Mucosa of descending colon (tissue), 3 donors: ENCODE data around the gene NFKBIZ. TPM values are rescaled to one million over a fixed set of nuclear protein-coding genes. Genes with fewer than 3 reads are reported as not detected.

ENCODE experiments used
- ATAC-seq: fragments of 200-7000 bp; cut with Tn5 transposase; one replicate; pipeline ENCODE4 v1.9.1; 2020; ENCODE audit warnings: mild to moderate bottlenecking, moderate library complexity
- DNase-seq, 3 donors: peaks; one replicate each; pipeline ENCODE4 v3.0.0-alpha.2; 2020
- H3K36me3 ChIP-seq: fragments of 200-600 bp; one replicate; pipeline ENCODE4 v1.8.0; 2021; ENCODE audit warnings: low read depth, mild to moderate bottlenecking
- H3K4me1 ChIP-seq: fragments of 200-600 bp; one replicate; pipeline ENCODE4 v1.8.0; 2021; ENCODE audit warnings: low read depth, mild to moderate bottlenecking
- H3K4me3 ChIP-seq: fragments of 200-600 bp; one replicate; pipeline ENCODE4 v1.8.0; 2021; ENCODE audit warnings: mild to moderate bottlenecking
- H3K9me3 ChIP-seq: fragments of 200-600 bp; one replicate; pipeline ENCODE4 v1.8.0; 2021; ENCODE audit warnings: mild to moderate bottlenecking
- intact Hi-C, 2 donors: fragments of 100-400 bp; cut with DNase I in 1 of 2; cut with micrococcal nuclease in 1 of 2; formaldehyde crosslinking; loops; one replicate each; pipeline versions ENCODE4 v1.11.0 to v1.11.1; 2022; cut with DNase I, micrococcal nuclease
- total RNA-seq, 3 donors: library from RNA; stranded (reverse); fragmentation: NEBNext Ultra II Directional in 2 of 3; extraction: Animal tissue kit (Norgen Biotek cat#: 25700) in 2 of 3; gene quantifications; one replicate each; pipeline versions ENCODE4 v1.2.1 to v1.2.4, GENCODE V29; 2021 to 2023
- TF ChIP-seq, protein P1 (sequence below): fragments of 200-600 bp; IDR thresholded peaks from one replicate; pipeline ENCODE4 v1.8.0; 2022; ENCODE audit warnings: antibody characterized with exemption, mild to moderate bottlenecking
- donor health status: DM: no; HTN: no; CAD: no; lungs with moderate emphysema.
- donor health status: DM: no; HTN: no; CAD: no.
- donor health status: DM: no; HTN: yes; CAD: no.

NFKBIZ gene
- total RNA-seq, 3 donors from 2014 or later, result 85.0 to 97.5 (median 91.5) TPM

DNA sequence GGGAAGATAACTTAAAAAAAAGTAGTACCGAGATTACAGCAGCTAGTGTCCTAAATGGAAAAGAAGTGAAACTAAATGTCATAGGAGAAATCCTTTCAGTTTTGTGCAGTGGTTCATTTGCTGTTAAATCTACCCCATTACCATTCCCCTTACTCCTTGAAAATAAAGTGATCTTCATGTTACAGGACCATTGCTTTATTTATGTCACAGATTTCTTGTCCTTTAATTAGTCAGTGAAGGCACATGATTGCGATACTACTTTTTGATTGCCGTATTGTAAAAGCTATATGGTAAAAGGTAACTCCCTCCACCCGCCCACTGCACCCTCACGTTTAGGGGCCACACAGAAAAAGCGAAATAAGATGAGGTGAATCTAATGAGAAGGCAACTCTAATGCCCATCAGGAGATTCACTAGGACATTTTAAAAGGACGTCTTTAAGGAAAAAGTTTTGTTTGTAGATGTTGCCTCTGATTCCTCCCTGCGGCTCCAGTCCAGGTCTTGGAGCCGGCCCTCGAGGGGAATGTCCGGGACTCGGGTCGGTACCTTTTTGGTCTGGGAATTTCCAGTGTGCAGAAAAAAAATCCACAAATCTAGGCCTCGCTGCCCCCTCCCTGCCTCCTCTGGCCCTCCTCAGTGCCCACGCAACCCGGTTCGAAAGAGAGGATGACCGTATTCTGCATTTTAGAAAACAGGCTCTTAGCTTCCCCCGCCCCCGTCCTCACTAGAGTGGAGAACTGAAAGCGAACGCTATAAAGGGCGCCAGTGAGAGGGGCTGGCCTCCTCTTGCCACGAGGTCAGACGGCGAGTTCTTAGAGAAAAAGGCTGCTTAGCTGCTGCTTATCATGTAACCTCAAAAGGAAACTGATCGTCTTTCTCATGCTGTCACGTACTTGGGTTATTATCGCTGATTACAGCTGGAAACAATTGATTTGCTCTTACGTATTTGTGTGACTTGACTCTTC, 21.8 kb upstream of the NFKBIZ start:
- H3K9me3 ChIP-seq, result no peaks in the 10 kb centered on the region
- TF ChIP-seq, protein P1, sequence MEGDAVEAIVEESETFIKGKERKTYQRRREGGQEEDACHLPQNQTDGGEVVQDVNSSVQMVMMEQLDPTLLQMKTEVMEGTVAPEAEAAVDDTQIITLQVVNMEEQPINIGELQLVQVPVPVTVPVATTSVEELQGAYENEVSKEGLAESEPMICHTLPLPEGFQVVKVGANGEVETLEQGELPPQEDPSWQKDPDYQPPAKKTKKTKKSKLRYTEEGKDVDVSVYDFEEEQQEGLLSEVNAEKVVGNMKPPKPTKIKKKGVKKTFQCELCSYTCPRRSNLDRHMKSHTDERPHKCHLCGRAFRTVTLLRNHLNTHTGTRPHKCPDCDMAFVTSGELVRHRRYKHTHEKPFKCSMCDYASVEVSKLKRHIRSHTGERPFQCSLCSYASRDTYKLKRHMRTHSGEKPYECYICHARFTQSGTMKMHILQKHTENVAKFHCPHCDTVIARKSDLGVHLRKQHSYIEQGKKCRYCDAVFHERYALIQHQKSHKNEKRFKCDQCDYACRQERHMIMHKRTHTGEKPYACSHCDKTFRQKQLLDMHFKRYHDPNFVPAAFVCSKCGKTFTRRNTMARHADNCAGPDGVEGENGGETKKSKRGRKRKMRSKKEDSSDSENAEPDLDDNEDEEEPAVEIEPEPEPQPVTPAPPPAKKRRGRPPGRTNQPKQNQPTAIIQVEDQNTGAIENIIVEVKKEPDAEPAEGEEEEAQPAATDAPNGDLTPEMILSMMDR, result no peak
- H3K4me1 ChIP-seq, result peaks cover 17% of the 10 kb centered on the region
- ATAC-seq (peak; percentile 90), DNase-seq (peak; percentile 78 to 86 (median 81))
- H3K4me3 ChIP-seq, result peak overlapping the region; percentile 42
- no peaks in the 10 kb centered on the region for H3K36me3 ChIP-seq
- intact Hi-C loops, result no loop called here

DNA sequence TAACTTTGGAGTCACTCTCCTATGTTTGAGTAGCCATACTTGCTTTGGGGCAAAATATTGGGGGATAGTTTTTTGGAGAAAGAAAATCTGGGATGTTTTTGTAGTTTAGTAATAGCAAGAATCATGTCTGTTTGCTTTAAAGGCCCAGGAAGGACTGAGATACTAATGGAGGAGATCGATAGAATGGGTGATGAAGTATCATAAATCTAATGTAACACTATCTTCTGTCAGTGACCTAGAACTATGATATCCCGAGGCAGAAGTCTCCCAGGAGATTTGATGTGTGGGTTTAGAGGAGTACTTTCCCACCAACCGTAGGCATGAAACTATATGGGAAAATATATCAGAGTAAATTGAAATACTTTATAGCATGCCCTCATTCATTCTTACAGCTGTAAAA, 21.0 kb upstream of the NFKBIZ start:
- TF ChIP-seq, protein P1, result no peak
- Histone ChIP-seq H3K36me3 (no peaks in the 10 kb centered on the region), H3K9me3 (no peaks in the 10 kb centered on the region), H3K4me1 (peaks cover 17% of the 10 kb centered on the region), H3K4me3 (no peak overlapping the region)
- DNase-seq, result no peak
- no peak for ATAC-seq
- intact Hi-C loops, result no loop called here

DNA sequence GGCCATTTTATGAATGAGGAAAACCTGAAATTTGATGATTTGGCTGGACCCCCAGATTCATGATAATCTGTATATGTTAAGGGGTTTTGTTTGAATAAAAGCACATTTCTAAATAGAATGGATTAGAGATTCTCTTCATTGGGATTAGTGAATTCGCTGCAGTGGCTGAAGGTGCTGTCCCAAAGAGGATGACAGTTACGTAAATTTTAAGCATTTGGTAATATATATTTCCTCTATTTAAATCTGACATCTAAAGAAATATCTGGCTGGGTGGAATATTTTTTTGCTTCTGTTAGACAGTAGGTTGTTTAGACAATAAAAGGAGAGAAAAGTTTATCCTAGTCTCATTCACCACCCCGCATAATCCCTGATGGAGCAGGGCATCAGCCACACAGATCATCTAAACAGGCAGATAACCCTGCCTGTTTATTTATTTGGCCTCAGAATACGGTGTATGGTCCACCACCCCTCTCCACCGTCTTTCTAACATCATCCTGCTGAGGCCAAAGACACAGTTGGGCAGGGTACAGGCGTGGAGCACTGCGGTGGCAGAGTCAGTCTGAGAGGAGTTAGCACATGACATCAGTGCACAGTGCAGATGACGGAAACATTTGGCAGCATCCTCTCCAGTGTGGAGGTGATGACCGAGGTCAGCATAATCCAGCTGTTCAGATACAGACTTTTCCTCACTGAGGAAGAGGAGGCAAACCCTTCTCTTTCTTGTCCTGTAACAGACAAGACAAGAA, 20.4 kb upstream of the NFKBIZ start:
- Histone ChIP-seq H3K36me3 (no peaks in the 10 kb centered on the region), H3K4me1 (peaks cover 23% of the 10 kb centered on the region), H3K9me3 (no peaks in the 10 kb centered on the region), H3K4me3 (no peak overlapping the region)
- intact Hi-C loops, result no loop called here
- peak; percentile 68 for ATAC-seq
- peak; percentile 51 to 70 (median 62) for DNase-seq
- TF ChIP-seq, protein P1, result no peak

DNA sequence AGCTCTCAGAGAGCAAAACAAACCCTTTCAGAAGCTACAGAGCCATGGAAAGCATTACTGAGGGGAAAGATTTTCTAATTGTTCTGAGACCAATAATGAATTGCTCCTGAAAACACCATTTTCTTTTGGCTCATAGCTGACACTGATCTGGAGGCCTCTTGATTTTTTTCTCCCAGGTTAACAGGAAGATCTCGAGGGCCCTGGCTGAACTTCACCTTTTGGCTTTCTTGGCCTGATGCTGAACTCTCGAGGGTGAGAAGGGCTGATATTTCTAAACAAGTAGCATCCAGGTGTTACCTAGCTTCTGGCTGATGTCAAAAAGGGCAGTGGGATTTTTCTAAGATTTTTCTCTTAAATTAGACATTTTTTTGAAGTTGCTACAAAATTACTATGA, 19.9 kb upstream of the NFKBIZ start:
- intact Hi-C loops, result no loop called here
- Histone ChIP-seq H3K36me3 (no peaks in the 10 kb centered on the region), H3K4me3 (no peak overlapping the region), H3K4me1 (peaks cover 26% of the 10 kb centered on the region), H3K9me3 (no peaks in the 10 kb centered on the region)
- DNase-seq (no peak), ATAC-seq (no peak)
- TF ChIP-seq, protein P1, result no peak

DNA sequence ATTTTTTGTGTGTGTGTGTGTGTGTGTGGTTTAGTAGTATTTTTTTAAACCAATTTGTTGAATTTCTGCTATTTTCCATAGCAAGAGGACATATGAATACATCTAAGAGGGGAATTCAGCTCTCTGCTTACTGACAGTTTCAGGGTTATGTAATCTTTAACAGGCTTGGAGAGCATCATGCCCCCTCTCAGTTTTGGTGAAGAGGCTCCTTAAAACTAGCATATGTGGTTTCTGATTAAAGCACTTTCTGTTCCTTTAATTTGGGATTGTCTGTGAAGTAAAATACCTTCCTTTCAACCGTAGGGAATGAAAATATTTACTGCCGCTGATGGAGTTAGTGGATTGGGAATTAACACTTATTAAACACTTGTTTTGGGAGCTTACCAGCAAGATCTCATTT, 19.4 kb upstream of the NFKBIZ start:
- TF ChIP-seq, protein P1, result no peak
- no peaks in the 10 kb centered on the region for H3K36me3 ChIP-seq
- peaks cover 26% of the 10 kb centered on the region for H3K4me1 ChIP-seq
- H3K9me3 ChIP-seq, result no peaks in the 10 kb centered on the region
- ATAC-seq, result no peak
- DNase-seq, result no peak
- no peak overlapping the region for H3K4me3 ChIP-seq
- intact Hi-C loops, result no loop called here
